OCI-LY1 (cell line): Measurements from ENCODE around the gene FAM78A.

Experiments used
- EZH2 ChIP-seq: fragments of 200-600 bp; sonication (generic), shearing (Covaris generic); IDR thresholded peaks from 2 replicates; pipeline ENCODE4 v1.8.0; 2017; ENCODE audit warnings: borderline replicate concordance, mixed run types, mild to moderate bottlenecking, antibody characterized with exemption, low read length, moderate library complexity, mixed read lengths
- TF ChIP-seq, protein P1 (sequence below): fragments of 200-600 bp; sonication (generic), shearing (Covaris generic); IDR thresholded peaks from 2 replicates; pipeline ENCODE4 v1.5.1; 2017; ENCODE audit warnings: mild to moderate bottlenecking, antibody characterized with exemption, low read length, moderate library complexity, mixed read lengths

DNA sequence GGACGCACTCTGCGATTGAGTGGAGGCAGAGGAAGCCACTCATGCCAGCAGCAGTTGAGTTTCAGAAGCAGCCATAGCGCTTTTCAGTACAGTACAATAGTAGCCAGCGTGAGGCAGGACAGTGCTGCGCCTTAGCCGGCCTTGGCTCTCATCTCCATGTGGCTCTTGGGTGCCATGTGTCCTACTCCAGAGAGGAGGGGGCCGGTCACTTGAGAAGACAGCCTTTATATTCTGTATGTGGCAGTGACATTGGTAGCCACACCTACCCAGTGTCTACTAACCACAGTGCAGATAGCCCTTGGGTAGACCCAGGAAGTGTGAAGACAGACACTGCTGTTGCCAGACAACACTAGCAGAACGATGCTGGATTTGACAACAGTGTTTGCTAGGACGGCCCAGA, 42.3 kb downstream of the FAM78A start:
- TF ChIP-seq, protein P1, sequence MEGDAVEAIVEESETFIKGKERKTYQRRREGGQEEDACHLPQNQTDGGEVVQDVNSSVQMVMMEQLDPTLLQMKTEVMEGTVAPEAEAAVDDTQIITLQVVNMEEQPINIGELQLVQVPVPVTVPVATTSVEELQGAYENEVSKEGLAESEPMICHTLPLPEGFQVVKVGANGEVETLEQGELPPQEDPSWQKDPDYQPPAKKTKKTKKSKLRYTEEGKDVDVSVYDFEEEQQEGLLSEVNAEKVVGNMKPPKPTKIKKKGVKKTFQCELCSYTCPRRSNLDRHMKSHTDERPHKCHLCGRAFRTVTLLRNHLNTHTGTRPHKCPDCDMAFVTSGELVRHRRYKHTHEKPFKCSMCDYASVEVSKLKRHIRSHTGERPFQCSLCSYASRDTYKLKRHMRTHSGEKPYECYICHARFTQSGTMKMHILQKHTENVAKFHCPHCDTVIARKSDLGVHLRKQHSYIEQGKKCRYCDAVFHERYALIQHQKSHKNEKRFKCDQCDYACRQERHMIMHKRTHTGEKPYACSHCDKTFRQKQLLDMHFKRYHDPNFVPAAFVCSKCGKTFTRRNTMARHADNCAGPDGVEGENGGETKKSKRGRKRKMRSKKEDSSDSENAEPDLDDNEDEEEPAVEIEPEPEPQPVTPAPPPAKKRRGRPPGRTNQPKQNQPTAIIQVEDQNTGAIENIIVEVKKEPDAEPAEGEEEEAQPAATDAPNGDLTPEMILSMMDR, result no peak
- no peak for TF ChIP-seq EZH2
